ENCODE data around the gene SBF2.

The SBF2 gene

GRCh38 chr11:9735236-9735635, 558.8 kb downstream of the SBF2 start:
- DNase-seq, result no peak

- DNase-seq, result no peak
Measured at GRCh38 chr11:9733212-9733611, 560.8 kb downstream of the SBF2 start.

- DNase-seq, result no peak
Measured at GRCh38 chr11:9732453-9732852, 561.6 kb downstream of the SBF2 start.

GRCh38 chr11:9731256-9731655, 562.8 kb downstream of the SBF2 start:
- DNase-seq, result no peak
